Panc1 (cell line): ENCODE results near the gene MIER2. TPM values are rescaled to one million over a fixed set of nuclear protein-coding genes. Genes with fewer than 3 reads are reported as not detected.
A peak's percentile ranks its signal among the peaks of the same experiment; 100 is the strongest.

Experiments used
- ATAC-seq: fragments of 200-7000 bp; cut with Tn5 transposase; 2 replicates; pipeline ENCODE4 v1.9.1; 2020; ENCODE audit warnings: mild to moderate bottlenecking, moderate library complexity
- BruUV-seq: library from RNA; stranded (reverse); fragments of 400-500 nt; replicated peaks from 2 replicates; lab custom pipeline; 2021; lab: Mats Ljungman, UMichigan
- CTCF ChIA-PET: fragments of 300-600 bp; sonication (Branson Sonifier 250); formaldehyde crosslinking; loops from one replicate; lab custom pipeline; 2022; ENCODE audit warnings: antibody characterized with exemption; lab: Charles Lee
- POLR2A ChIA-PET: fragments of 300-600 bp; sonication (Branson Sonifier 250); formaldehyde crosslinking; loops from one replicate; lab custom pipeline; 2022; ENCODE audit warnings: antibody characterized with exemption; lab: Charles Lee
- DNase-seq: peaks from one replicate; pipeline ENCODE4 v3.0.0-alpha.2; 2010; ENCODE audit warnings: low read depth, low spot score
- H3K27ac ChIP-seq: 2 replicates; pipeline ENCODE4 v1.5.1; 2011; ENCODE audit warnings: mild to moderate bottlenecking, low read length, inconsistent platforms
- H3K27me3 ChIP-seq: fragments of 200-500 bp; sonication (Bioruptor generic); 2 replicates; pipeline ENCODE4 v1.6.0; 2014; ENCODE audit warnings: low read length, inconsistent platforms; ENCODE audit not compliant: control insufficient read depth, insufficient read depth
- H3K36me3 ChIP-seq: fragments of 200-500 bp; sonication (Bioruptor generic); 2 replicates; pipeline ENCODE4 v1.5.1; 2014; ENCODE audit warnings: inconsistent platforms, mild to moderate bottlenecking, low read length, moderate library complexity; ENCODE audit not compliant: control insufficient read depth, insufficient read depth
- H3K4me1 ChIP-seq: 2 replicates; pipeline ENCODE4 v1.5.1; 2011; ENCODE audit warnings: inconsistent platforms, mild to moderate bottlenecking, low read length, moderate library complexity; ENCODE audit not compliant: control insufficient read depth, insufficient read depth
- H3K4me3 ChIP-seq, 2 experiments: 2 replicates each; pipeline ENCODE4 v1.5.1; 2011 to 2012; ENCODE audit warnings: low read depth in 2 of 2, low read length in 2 of 2, mild to moderate bottlenecking in 2 of 2, inconsistent platforms in 1 of 2, moderate library complexity in 1 of 2
- H3K9me3 ChIP-seq: fragments of 200-500 bp; sonication (Bioruptor generic); 2 replicates; pipeline ENCODE4 v1.5.1; 2014; ENCODE audit warnings: low read depth, mild to moderate bottlenecking, inconsistent platforms, low read length, moderate library complexity; ENCODE audit not compliant: control insufficient read depth, insufficient read depth
- CTCF ChIP-seq: fragments of 450-650 bp; IDR thresholded peaks from 2 replicates; pipeline ENCODE4 v1.5.1; 2017; ENCODE audit warnings: mild to moderate bottlenecking
- POLR2AphosphoS5 ChIP-seq: IDR thresholded peaks from 2 replicates; pipeline ENCODE4 v1.6.1; 2012; ENCODE audit warnings: mild to moderate bottlenecking, low read depth, low read length, moderate library complexity
- REST ChIP-seq, 2 experiments: IDR thresholded peaks; 2 replicates each; pipeline ENCODE4 v1.6.1; 2011 to 2012; ENCODE audit warnings: low read depth in 2 of 2, control low read depth in 1 of 2, low read length in 1 of 2, mild to moderate bottlenecking in 1 of 2, moderate library complexity in 1 of 2; ENCODE audit not compliant: insufficient read depth in 1 of 2
- SIN3A ChIP-seq: IDR thresholded peaks from 2 replicates; pipeline ENCODE4 v1.6.1; 2012; ENCODE audit warnings: low read depth, mild to moderate bottlenecking, low read length, moderate library complexity, borderline replicate concordance; ENCODE audit not compliant: insufficient read depth
- TCF7L2 ChIP-seq: IDR thresholded peaks from 2 replicates; pipeline ENCODE4 v1.6.1; 2011; ENCODE audit warnings: mild to moderate bottlenecking, low read depth, low read length, inconsistent platforms
- in situ Hi-C: cut with HindIII; loops from 2 replicates; pipeline ENCODE4 v1.10.0; 2016; ENCODE audit warnings: low sequenced_read_pairs, low pct_unique_long_range_greater_than_20kb
- intact Hi-C: fragments of 100-400 bp; cut with micrococcal nuclease; formaldehyde crosslinking; loops from one replicate; pipeline ENCODE4 v1.10.0; 2022; ENCODE audit not compliant: unreplicated experiment
- total RNA-seq: library from RNA; stranded (reverse); gene quantifications from one replicate; pipeline ENCODE4 v1.2.1, GENCODE V29; 2021; ENCODE audit not compliant: unreplicated experiment

MIER2 gene
- total RNA-seq, 1 experiment from 2014 or later: 32.1 TPM

DNA sequence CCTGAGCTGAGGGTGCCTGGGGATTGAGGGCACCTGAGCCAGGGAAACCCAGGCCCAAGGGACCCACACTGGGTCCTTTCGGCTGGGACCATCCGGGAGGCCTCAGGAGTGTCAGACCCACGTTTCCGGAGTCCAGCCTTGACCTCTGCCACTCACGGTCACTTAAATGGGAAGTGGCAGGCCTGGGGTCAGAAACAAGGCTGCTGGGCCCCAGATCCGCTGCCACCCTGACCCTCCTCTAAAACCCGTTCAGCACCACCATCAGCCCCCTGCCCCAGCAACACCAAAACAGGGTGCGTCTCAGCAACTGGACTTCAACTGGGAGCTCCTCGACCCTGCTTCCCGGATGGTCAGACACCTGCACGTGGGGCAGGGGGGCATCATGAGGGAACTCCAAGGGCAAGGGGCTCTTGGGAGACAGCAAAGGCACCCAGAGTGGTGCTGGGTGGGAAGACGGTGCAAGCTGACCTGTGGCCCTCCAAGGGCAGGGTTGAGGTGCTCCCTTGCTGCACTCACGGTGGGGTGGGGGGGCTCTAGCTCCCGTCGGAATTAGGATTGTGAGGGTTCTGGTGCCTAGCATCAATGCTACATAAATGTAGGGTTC, 52.2 kb downstream of the MIER2 start:
- POLR2A ChIA-PET: no interaction called here

DNA sequence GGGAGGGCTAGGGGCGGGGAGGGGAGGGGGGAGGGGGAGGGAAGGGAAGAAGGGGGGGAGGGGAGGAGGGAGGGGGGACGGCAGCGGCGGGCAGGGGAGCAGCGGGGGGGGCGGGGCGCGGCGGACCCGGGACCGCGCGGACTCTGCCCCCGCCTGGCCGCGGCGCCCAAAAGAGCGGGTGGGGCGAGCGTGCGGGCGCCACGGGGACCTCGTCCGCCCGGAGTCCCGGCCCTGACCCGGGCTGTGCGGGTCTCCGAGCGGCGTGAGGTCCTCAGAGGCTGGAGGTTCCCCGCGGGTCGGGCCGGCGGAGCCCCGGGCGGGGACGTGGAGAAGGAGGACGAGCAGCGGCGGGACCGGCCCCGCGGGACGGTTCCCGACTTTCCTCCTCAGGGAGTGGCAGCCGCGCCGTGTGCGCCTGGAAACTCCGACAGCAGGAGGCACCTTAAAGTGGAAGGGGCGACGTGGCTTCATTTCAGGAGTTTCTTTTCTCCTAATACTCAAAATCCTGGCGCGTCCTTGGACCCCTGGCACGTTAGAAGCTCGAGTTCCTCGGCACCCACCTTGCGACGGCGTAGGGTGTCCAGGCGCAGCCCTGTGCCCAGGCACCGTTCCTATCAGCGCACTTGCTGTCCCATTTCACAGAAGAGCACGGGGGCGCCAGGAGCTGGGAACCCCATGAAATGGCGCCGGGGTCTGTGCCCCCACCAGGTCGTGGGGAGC, 52.9 kb downstream of the MIER2 start:
- Histone ChIP-seq H3K27me3 (no peaks in the 10 kb centered on the region), H3K4me3 (peak overlapping the region; percentile 33 to 35), H3K9me3 (no peaks in the 10 kb centered on the region), H3K4me1 (peaks cover 14% of the 10 kb centered on the region), H3K36me3 (no peaks in the 10 kb centered on the region; the same call in 1 of the 2 replicates), H3K27ac (peak overlapping the region; percentile 57; the same call in 1 of the 2 replicates)
- in situ Hi-C loops (no loop called here), intact Hi-C loops (no loop called here)
- DNase-seq: no peak
- 0 out of 2 replicates have a peak, but pooled peaks have one; percentile 2 for ATAC-seq
- CTCF ChIA-PET: no interaction called here
- POLR2A ChIA-PET: no interaction called here
- no TSS peak for BruUV-seq
- TF ChIP-seq REST (IDR thresholded peaks at IDR 0.05; ENCODE audit: insufficient read depth in 1 of 2, low read depth in 2 of 2, low read length in 1 of 2) (no peak), TCF7L2 (no peak), CTCF (no peak), POLR2AphosphoS5 (no peak)

More for the DNA sequence above, 52.2 kb downstream of the MIER2 start:
- no peaks in the 10 kb centered on the region for H3K36me3 ChIP-seq
- no TSS peak for BruUV-seq
- in situ Hi-C loops: no loop called here
- no peaks in the 10 kb centered on the region for H3K9me3 ChIP-seq
- H3K27ac ChIP-seq: no peak overlapping the region
- ATAC-seq: no peak
- H3K4me3 ChIP-seq: no peak overlapping the region
- intact Hi-C loops: no loop called here
- DNase-seq: no peak
- TF ChIP-seq REST (IDR thresholded peaks at IDR 0.05; ENCODE audit: insufficient read depth in 1 of 2, low read depth in 2 of 2, low read length in 1 of 2) (no peak), TCF7L2 (no peak), SIN3A (no peak), CTCF (no peak)
- CTCF ChIA-PET: no interaction called here
- no peaks in the 10 kb centered on the region for H3K27me3 ChIP-seq
- H3K4me1 ChIP-seq: peaks cover 14% of the 10 kb centered on the region
